IMR-90 (cell line): ENCODE data around the gene HNRNPM. TPM values are rescaled to one million over a fixed set of nuclear protein-coding genes. Genes with fewer than 3 reads are reported as not detected.

ENCODE experiments used
- ATAC-seq: fragments of 200-7000 bp; cut with Tn5 transposase; 2 replicates; pipeline ENCODE4 v1.9.1; 2020; ENCODE audit warnings: low read depth, mild to moderate bottlenecking, moderate library complexity
- BruUV-seq: library from RNA; stranded (reverse); fragments of 400-500 nt; replicated peaks from 2 replicates; lab custom pipeline; 2021; lab: Mats Ljungman, UMichigan
- CTCF ChIA-PET: fragments of 300-600 bp; formaldehyde crosslinking; extraction: SDS; loops from one replicate; lab custom pipeline; 2021; ENCODE audit warnings: antibody characterized with exemption; lab: Yijun Ruan, JAX
- POLR2A ChIA-PET: fragments of 300-600 bp; sonication (Branson Sonifier 250); formaldehyde crosslinking; loops from one replicate; lab custom pipeline; 2022; ENCODE audit warnings: antibody characterized with exemption; ENCODE audit not compliant: unreplicated experiment; lab: Charles Lee
- DNase-seq: peaks from one replicate; pipeline ENCODE4 v3.0.0; 2013
- H2AFZ ChIP-seq: replicated peaks from 2 replicates; pipeline ENCODE3; 2013; ENCODE audit warnings: low read length, mild to moderate bottlenecking; ENCODE audit not compliant: poor library complexity
- H2AK5ac ChIP-seq: 2 replicates; pipeline ENCODE4 v1.6.1; 2013; ENCODE audit warnings: low read depth, low read length, inconsistent platforms
- H2AK9ac ChIP-seq: replicated peaks from 2 replicates; pipeline ENCODE3; 2013; ENCODE audit warnings: mild to moderate bottlenecking, low read depth, low read length, moderate library complexity; ENCODE audit not compliant: poor library complexity
- H2BK120ac ChIP-seq: 2 replicates; pipeline ENCODE4 v1.6.1; 2013; ENCODE audit warnings: low read depth, low read length, inconsistent platforms
- H2BK15ac ChIP-seq: 3 replicates; pipeline ENCODE4 v1.6.1; 2013; ENCODE audit warnings: low read depth, low read length, inconsistent platforms
- H2BK20ac ChIP-seq: 2 replicates; pipeline ENCODE4 v1.6.1; 2013; ENCODE audit warnings: low read depth, mild to moderate bottlenecking, inconsistent platforms, low read length, moderate library complexity
- H2BK5ac ChIP-seq: 2 replicates; pipeline ENCODE4 v1.6.1; 2013; ENCODE audit warnings: mild to moderate bottlenecking, low read depth, low read length, inconsistent platforms; ENCODE audit not compliant: poor library complexity, severe bottlenecking
- H3K14ac ChIP-seq: replicated peaks from 2 replicates; pipeline ENCODE4 v1.6.1; 2013; ENCODE audit warnings: low read depth, low read length, inconsistent platforms
- H3K18ac ChIP-seq: 2 replicates; pipeline ENCODE4 v1.6.1; 2013; ENCODE audit warnings: low read depth, low read length, control low read depth
- H3K23ac ChIP-seq: 2 replicates; pipeline ENCODE4 v1.6.1; 2013; ENCODE audit warnings: low read depth, low read length, inconsistent platforms
- H3K27ac ChIP-seq: 2 replicates; pipeline ENCODE4 v1.5.1; 2013; ENCODE audit warnings: mild to moderate bottlenecking, control low read depth, low read length; ENCODE audit not compliant: insufficient read depth
- H3K27me3 ChIP-seq: 2 replicates; pipeline ENCODE4 v1.6.1; 2013; ENCODE audit warnings: low read length; ENCODE audit not compliant: control insufficient read depth, insufficient read depth
- H3K36me3 ChIP-seq: 2 replicates; pipeline ENCODE4 v1.6.1; 2013; ENCODE audit warnings: low read length, mixed read lengths; ENCODE audit not compliant: control insufficient read depth, insufficient read depth
- H3K4ac ChIP-seq: 2 replicates; pipeline ENCODE4 v1.6.1; 2013; ENCODE audit warnings: low read depth, low read length, inconsistent platforms
- H3K4me1 ChIP-seq: 2 replicates; pipeline ENCODE4 v1.6.1; 2013; ENCODE audit warnings: low read length, mixed read lengths; ENCODE audit not compliant: control insufficient read depth, insufficient read depth
- H3K4me2 ChIP-seq: 2 replicates; pipeline ENCODE4 v1.6.1; 2013; ENCODE audit warnings: low read depth, mild to moderate bottlenecking, control low read depth, low read length, moderate library complexity
- H3K4me3 ChIP-seq: 2 replicates; pipeline ENCODE4 v1.5.1; 2013; ENCODE audit warnings: low read depth, mild to moderate bottlenecking, control low read depth, low read length, moderate library complexity; ENCODE audit not compliant: insufficient read depth
- H3K56ac ChIP-seq: 2 replicates; pipeline ENCODE4 v1.6.1; 2013; ENCODE audit warnings: low read length, inconsistent platforms; ENCODE audit not compliant: insufficient read depth; ENCODE audit errors: extremely low read depth
- H3K79me1 ChIP-seq, 2 experiments: 2 replicates each; pipeline ENCODE4 v1.6.1; 2013; ENCODE audit warnings: low read length in 2 of 2, inconsistent platforms in 1 of 2, low read depth in 1 of 2
- H3K9ac ChIP-seq: 2 replicates; pipeline ENCODE4 v1.6.1; 2013; ENCODE audit warnings: low read depth, low read length, control low read depth
- H3K9me1 ChIP-seq: 2 replicates; pipeline ENCODE4 v1.6.1; 2013; ENCODE audit warnings: low read length, inconsistent platforms; ENCODE audit not compliant: insufficient read depth
- H3K9me3 ChIP-seq: 2 replicates; pipeline ENCODE4 v1.6.1; 2013; ENCODE audit warnings: low read length; ENCODE audit not compliant: control insufficient read depth, insufficient read depth
- H4K20me1 ChIP-seq: 2 replicates; pipeline ENCODE4 v1.6.1; 2013; ENCODE audit warnings: low read length, inconsistent platforms; ENCODE audit not compliant: insufficient read depth
- H4K5ac ChIP-seq: 2 replicates; pipeline ENCODE4 v1.6.1; 2013; ENCODE audit warnings: mild to moderate bottlenecking, low read depth, low read length, control low read depth
- H4K8ac ChIP-seq, 2 experiments: 2 replicates each; pipeline ENCODE4 v1.6.1; 2013; ENCODE audit warnings: low read depth in 2 of 2, low read length in 2 of 2, control low read depth in 1 of 2, inconsistent platforms in 1 of 2
- H4K91ac ChIP-seq: 2 replicates; pipeline ENCODE4 v1.6.1; 2013; ENCODE audit warnings: low read depth, low read length, inconsistent platforms; ENCODE audit not compliant: insufficient read depth
- WGBS, 2 experiments: methylation state at CpG; one replicate each; pipeline versions ENCODE4 v1.1.5 to v1.1.7; 2013; ENCODE audit warnings: missing lambda C conversion rate in 2 of 2; ENCODE audit not compliant: insufficient read length in 1 of 2; ENCODE audit errors: extremely low coverage in 2 of 2; 5-methylcytosine and 5-hydroxymethylcytosine counted together
- dilution Hi-C: fragments of 300-500 bp; cut with HindIII; formaldehyde crosslinking; loops from one replicate; pipeline ENCODE4 v1.14.3; 2018; ENCODE audit warnings: low sequenced_read_pairs; ENCODE audit not compliant: unreplicated experiment
- in situ Hi-C: fragments of 300-500 bp; cut with MboI; formaldehyde crosslinking; loops from 3 replicates; pipeline ENCODE4 v1.14.3; 2019; ENCODE audit warnings: low sequenced_read_pairs, inconsistent platforms, mixed read lengths
- intact Hi-C: fragments of 100-400 bp; cut with micrococcal nuclease; formaldehyde crosslinking; loops from 2 replicates; pipeline ENCODE4 v1.10.0; 2022
- polyA plus RNA-seq, 3 experiments: library from polyadenylated mRNA; depleted of rRNA; stranded (reverse); fragments of >200 nt; gene quantifications; 2 replicates each; pipeline ENCODE4 v1.2.3, GENCODE V29; 2012; ENCODE audit warnings: low replicate concordance in 1 of 3
- total RNA-seq: library from RNA; depleted of rRNA; stranded (reverse); fragments of >200 nt; gene quantifications from 2 replicates; pipeline ENCODE4 v1.2.3, GENCODE V29; 2012
- TF ChIP-seq, protein P1 (sequence below): conservative IDR thresholded peaks from 2 replicates; pipeline ENCODE4 v1.5.1; 2012; ENCODE audit warnings: mild to moderate bottlenecking, low read depth, low read length, improper control_type of control experiment

The HNRNPM gene
- total and polyA plus RNA-seq, 2 of the 4 experiments (the other 2 are of a cell fraction): 75.6 to 197 TPM

DNA sequence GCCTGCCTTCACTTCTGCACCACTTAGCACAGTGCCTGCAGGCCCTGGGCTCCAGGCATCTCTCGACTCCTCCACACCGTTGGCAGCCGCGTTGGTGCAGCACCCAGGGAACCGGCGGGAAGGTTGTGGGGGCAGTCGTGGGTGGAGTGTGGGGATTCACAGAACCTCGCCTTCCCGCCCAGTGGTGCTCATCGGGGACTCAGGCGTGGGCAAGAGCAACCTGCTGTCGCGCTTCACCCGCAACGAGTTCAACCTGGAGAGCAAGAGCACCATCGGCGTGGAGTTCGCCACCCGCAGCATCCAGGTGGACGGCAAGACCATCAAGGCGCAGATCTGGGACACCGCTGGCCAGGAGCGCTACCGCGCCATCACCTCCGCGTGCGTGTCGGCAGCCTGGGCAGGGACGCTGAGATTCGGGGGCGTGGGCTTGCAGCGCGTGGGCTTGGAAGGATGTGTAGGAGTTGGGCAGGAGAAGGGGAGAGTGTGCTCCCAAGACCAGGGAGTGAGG, 45.0 kb upstream of the HNRNPM start:
- intact Hi-C loops (no loop called here), dilution Hi-C loops (no loop called here), in situ Hi-C loops (loop anchor here (5.0 kb wide), 1 partner anchor 42 kb away; no protein-coding TSS in a partner anchor)
- no peaks in the 10 kb centered on the region for H3K9me3 ChIP-seq
- peaks cover 21% of the 10 kb centered on the region for H3K9me1 ChIP-seq
- peaks cover 53% of the 10 kb centered on the region for H4K20me1 ChIP-seq
- H4K91ac ChIP-seq: no peak overlapping the region
- H3K56ac ChIP-seq: no peak overlapping the region
- peaks cover 6% of the 10 kb centered on the region for H3K4me1 ChIP-seq
- DNase-seq: no peak
- no peak overlapping the region for H2AFZ ChIP-seq
- H3K23ac ChIP-seq: no peak overlapping the region
- CTCF ChIA-PET: no interaction called here
- peaks cover 40 to 52% of the 10 kb centered on the region in 2 experiments for H3K79me1 ChIP-seq
- H2BK120ac ChIP-seq: no peak overlapping the region
- POLR2A ChIA-PET: no interaction called here
- H3K27ac ChIP-seq: no peak overlapping the region
- H4K5ac ChIP-seq: no peak overlapping the region
- no peak overlapping the region for H2AK5ac ChIP-seq
- H2BK5ac ChIP-seq: no peak overlapping the region
- no peak overlapping the region for H2BK15ac ChIP-seq
- peaks cover 31% of the 10 kb centered on the region for H3K36me3 ChIP-seq
- ATAC-seq: no peak
- H3K4me3 ChIP-seq: no peak overlapping the region
- H2AK9ac ChIP-seq: no peak overlapping the region
- H2BK20ac ChIP-seq: no peak overlapping the region
- no peak overlapping the region for H3K18ac ChIP-seq
- H3K4me2 ChIP-seq: no peak overlapping the region
- H3K9ac ChIP-seq: no peak overlapping the region
- no peak overlapping the region for H3K4ac ChIP-seq
- TF ChIP-seq, protein P1, sequence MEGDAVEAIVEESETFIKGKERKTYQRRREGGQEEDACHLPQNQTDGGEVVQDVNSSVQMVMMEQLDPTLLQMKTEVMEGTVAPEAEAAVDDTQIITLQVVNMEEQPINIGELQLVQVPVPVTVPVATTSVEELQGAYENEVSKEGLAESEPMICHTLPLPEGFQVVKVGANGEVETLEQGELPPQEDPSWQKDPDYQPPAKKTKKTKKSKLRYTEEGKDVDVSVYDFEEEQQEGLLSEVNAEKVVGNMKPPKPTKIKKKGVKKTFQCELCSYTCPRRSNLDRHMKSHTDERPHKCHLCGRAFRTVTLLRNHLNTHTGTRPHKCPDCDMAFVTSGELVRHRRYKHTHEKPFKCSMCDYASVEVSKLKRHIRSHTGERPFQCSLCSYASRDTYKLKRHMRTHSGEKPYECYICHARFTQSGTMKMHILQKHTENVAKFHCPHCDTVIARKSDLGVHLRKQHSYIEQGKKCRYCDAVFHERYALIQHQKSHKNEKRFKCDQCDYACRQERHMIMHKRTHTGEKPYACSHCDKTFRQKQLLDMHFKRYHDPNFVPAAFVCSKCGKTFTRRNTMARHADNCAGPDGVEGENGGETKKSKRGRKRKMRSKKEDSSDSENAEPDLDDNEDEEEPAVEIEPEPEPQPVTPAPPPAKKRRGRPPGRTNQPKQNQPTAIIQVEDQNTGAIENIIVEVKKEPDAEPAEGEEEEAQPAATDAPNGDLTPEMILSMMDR: no peak
- no TSS peak for BruUV-seq
- no peaks in the 10 kb centered on the region for H3K27me3 ChIP-seq
- H4K8ac ChIP-seq: no peak overlapping the region
- no peak overlapping the region for H3K14ac ChIP-seq
- 98% methylated on average over 18 of the region's 34 CpGs; no CpG with 5 or more reads in 1 of the 2 experiments for WGBS, 2 experiments
